GM19023 (cell line): ENCODE measurements around the gene USH2A.
"Not testable (repeated sequence)": the region's sequence is repeated elsewhere in the genome, so short reads cannot be mapped to it uniquely, and the experiment has no call there.

Experiments used
- ATAC-seq: cut with Tn5 transposase; IDR thresholded peaks from one replicate; pipeline ENCODE4 v1.9.1; 2021; ENCODE audit warnings: mild to moderate bottlenecking, moderate library complexity; ENCODE audit not compliant: unreplicated experiment

Gene USH2A

DNA sequence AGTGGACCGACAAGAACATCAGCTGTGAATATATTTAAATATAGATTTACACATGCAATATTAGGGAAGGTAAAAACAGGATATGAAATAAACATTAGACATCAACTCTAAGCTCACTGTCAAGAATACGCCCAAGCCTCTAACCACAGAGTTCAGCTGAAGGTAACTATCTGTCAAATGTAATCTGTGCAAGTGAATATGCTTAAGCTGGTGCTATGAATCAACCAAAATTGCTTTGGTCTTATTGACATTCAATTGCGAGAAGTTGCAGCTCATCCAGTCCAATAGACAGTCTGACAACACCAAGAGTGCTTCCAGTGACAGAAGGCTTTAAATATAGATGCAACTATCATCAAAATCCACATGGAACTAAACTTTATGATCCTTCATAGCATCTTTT lies 32.3 kb downstream of the USH2A start:
- ATAC-seq, result no peak

- ATAC-seq, result no peak
These were observed 33.5 kb downstream of the USH2A start for GRCh38 chr1:216389774-216390173.

GRCh38 chr1:216388558-216388957 lies 34.7 kb downstream of the USH2A start:
- ATAC-seq, result no peak

GRCh38 chr1:216387782-216388181 lies 35.5 kb downstream of the USH2A start:
- no peak for ATAC-seq

GRCh38 chr1:216379441-216379840 lies 43.8 kb downstream of the USH2A start:
- ATAC-seq, result no peak

DNA sequence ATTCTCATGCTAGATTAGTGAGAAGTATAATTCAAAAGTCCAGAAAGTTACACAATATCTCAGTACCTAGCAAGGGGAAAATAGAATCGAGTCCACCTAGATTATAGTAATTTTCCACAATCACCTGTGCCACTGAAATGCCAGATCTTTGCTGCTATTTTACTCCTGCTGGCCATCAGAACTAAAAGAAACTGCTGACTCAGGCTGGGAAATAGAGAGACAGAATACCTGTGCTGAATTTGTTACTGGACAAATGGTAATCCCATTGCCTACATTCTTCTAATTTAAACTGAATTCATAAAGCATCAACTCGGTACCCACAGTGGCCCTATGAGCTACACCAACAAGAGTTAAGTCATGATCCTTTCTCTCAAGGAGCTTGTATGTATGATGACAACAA lies 55.0 kb downstream of the USH2A start:
- no peak for ATAC-seq

GRCh38 chr1:216366979-216367378 lies 56.3 kb downstream of the USH2A start:
- no peak for ATAC-seq

GRCh38 chr1:216356945-216357344 lies 66.3 kb downstream of the USH2A start:
- no peak for ATAC-seq

GRCh38 chr1:216350186-216350585 lies 73.1 kb downstream of the USH2A start:
- no peak for ATAC-seq

DNA sequence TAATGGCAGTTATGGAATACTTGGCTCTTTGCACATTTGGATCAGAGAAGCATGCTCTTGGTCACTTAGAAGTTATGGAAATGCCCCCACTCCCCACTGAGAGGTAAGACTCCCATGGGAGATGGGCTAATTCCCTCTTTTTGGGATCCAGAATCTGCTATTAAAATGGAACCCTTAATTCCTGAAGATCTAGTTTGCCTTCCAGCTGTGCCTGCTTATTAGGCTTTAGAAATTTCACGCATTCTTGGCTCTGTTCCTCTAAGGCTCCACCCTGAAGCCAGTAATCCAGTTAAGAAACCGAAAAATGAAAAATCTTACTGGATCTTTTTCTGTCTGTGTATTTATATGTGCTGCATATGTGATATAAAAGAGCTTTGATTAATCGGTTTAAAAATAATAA lies 76.7 kb downstream of the USH2A start:
- no peak for ATAC-seq

DNA sequence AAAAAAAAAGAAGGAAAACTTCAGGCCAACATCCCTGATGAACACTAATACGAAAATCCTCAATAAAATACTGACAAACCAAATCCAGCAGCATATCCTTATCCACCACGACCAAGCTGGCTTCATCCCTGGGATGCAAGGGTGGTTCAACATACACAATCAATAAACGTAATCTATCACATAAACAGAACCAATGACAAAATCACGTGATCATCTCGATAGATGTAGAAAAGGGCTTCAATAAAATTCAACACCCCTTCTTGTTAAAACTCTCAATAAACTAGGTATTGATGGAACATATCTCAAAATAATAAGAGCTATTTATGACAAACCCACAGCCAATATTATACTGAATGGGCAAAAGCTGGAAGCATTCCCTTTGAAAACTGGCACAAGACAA lies 82.7 kb downstream of the USH2A start:
- not testable (repeated sequence) for ATAC-seq

- ATAC-seq, result no peak
These were observed 90.8 kb downstream of the USH2A start for GRCh38 chr1:216332462-216332861.

- ATAC-seq, result no peak
These were observed 91.2 kb downstream of the USH2A start for GRCh38 chr1:216332003-216332402.

DNA sequence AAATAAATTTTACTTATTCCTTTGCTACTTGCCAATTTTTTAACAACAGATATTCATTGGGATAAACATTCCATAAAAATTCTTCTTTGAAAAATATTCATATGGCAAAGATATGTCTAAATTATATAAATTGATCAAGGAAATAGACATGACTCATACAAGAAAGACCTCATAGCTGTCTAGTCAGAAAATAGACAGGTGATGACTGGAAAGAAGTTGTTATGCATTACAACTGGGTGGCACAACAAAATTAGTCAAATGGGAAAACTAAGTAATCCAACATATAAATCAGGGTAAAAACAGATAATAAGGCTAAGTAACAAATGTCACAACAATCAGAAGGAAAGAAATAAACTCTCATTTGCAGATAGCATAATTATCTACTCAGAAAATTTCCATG lies 92.0 kb downstream of the USH2A start:
- ATAC-seq, result no peak

DNA sequence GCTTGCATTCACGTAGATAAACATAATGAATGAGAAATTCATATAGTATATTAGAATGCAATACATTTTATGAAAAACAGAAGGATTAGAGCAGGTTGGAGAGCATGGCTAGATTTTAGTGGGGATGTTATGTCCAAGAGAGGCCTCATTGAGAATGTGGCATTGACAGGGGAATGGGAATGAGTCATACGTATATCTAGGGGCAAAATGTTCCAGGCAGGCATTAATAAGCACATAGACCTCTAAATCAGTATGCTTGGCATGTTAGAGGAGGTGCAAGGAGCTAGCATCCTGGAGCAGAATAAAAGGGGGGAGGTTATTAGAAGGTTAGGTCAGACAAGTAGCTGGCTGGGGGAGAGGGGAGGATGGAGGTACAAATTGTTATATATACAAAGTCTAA lies 93.0 kb downstream of the USH2A start:
- ATAC-seq, result no peak

DNA sequence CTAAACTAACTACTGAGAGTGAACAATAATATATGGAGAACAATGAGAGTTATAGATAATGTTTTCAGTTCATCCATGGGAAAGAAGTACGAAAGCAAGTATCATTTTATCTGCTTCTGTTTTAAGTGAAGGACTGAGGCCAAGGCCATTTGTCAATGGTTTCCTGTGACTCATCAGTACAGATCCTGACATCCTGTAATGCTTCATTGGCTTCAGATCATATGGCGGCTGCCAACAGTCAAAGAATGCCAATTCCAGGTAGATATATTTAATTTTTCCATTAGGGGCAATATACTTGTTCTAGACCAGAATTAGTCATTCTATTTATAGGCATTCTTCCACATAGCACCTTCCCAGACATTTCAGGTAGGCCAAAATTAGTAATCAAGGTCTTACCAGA lies 97.3 kb downstream of the USH2A start:
- no peak for ATAC-seq

GRCh38 chr1:216325336-216325735 lies 97.9 kb downstream of the USH2A start:
- no peak for ATAC-seq

DNA sequence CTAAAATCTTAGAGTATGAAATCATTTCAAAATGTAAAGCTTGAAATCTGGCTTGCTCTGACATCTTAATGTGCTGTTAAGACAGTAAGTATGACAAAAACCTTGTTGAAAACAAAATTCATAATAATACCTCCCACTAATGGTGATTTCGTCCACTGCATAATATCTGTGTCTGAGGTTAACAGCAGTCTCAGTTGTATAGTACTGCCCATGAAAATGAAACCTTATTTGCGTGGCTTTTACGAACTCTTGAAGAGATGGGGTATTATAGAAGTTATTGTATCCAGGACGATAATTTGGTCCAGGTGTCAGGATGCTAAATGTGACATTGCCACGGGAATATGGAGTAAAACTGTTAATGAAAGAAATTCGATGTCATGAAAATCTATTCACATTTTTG lies 99.9 kb downstream of the USH2A start:
- no peak for ATAC-seq

GRCh38 chr1:216314379-216315095 lies 108.7 kb downstream of the USH2A start:
- no peak for ATAC-seq

DNA sequence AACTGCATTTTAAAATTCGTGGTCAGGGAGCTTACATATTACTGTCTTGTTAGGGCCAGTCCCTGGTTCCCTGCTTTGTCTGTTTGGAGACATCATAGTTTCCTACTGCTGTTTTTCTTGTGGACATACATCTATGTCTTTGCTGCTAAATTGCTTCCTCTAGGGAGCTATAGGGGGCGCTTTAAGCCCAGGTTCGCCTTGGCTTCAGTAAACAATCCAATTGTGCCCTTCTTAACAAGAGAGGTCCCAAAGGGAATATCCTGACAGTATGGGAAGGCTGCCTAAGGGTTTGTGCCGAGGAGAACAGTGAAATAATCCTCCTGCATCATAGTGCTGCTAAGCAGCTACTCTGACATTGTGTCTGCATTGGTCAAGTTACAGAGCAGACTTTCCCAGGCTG lies 112.5 kb downstream of the USH2A start:
- no peak for ATAC-seq

DNA sequence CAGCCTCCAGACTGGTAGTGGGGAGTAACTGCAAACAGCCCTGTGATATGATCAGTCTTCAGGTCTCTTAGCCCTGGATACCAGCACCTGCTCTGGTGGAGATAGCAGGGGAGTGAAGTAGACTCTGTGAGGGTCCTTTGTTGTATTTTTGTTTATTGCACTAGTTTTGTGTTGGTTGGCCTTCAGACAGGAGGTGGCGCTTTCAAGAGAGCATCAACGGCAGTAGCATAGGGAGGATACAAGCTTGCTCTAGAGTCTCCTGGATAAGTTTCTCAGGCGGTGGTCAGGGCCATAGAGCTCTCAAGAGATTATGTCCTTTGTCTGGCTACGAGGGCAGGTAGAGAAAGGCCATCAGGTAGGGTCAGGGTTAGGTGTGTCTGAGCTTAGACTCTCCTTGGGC lies 116.4 kb downstream of the USH2A start:
- ATAC-seq, result no peak

DNA sequence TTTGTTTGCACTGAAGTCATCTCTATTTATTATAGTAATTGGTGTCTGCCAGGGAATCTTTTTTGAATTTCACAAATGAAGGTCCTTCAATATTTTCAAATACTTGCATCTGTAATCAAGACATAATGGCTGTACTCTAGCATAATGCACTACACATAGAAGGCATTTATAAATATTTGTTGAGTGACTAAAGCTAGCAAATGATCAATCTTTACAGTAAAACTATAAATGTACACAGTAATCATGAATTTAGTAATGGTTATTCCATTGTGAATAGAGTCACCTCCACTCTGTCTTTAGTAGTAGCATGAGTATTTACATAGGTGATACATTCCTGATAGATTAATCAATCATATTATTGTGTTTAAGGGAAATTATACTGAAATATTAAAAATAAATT lies 119.6 kb downstream of the USH2A start:
- ATAC-seq, result no peak

DNA sequence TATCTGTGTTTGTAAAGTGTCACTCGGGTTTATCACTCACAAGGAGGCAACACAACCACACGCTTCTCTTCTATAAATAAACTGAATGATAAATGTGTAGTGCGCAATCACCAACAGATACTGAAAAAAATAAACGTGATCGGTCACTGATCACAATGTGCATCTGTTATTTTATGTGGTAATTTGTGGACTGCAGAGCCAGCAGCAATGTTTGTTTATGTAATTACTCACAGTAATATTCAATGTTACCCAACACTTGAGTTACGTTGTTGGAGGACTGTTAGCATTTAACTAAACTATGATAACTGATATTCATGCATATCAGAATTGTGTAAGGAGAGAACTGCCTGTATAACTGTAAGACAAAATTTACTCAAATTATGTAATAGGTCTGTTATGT lies 129.6 kb downstream of the USH2A start:
- ATAC-seq, result no peak
